ENCODE results near the gene SYNGAP1. TPM values are rescaled to one million over a fixed set of nuclear protein-coding genes. Genes with fewer than 3 reads are reported as not detected.
A peak's percentile ranks its signal among the peaks of the same experiment; 100 is the strongest.
"Not testable (repeated sequence)": the region's sequence is repeated elsewhere in the genome, so short reads cannot be mapped to it uniquely, and the experiment has no call there.

The SYNGAP1 gene
- polyA plus RNA-seq (2013, experiment 1 of 2): 57.5 TPM
- polyA plus RNA-seq (2013, experiment 2 of 2): 54.1 TPM

DNA sequence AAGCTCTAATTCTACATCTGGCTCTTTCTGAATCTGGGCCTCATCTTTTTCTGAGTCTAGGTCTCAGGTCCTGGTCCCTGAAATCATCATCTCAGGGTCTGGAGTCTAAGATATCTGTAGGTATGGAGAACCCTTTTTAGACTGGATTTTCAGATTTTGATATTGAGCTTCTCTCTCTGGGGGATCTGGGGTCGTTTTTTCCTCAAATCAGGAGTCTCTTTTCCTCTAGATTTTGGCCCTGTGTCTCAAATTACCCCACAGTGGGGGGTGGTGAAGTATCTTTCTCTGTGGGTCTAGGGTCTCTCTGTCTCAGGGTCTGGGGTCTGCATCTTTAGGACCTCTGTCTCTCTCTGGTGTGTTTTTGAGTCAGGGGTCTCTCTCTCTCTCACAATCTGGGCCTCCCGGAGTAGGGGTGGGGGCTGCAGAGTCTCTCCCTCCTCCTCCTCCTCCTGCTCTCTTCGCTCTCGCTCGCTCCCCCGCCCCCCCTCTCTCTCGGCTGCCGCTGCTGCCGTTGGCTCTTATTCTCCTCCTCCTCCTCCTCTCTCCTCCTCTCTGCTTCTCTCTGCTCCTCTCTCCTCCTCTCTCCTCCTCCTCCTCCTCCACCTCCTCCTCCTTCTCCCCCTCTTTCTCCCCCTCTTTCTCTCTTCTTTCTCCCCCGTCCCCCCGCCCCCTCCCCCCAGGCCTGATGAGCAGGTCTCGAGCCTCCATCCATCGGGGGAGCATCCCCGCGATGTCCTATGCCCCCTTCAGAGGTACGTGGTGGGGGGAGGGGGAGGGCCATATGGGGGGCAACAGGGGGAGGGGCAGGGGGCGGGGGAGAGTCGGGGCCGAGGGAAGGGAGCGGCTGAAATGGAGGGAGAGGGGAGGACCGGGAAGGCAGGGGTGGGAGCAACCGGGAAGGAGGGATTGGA lies at the start of gene SYNGAP1:
Gene SYNGAP1, plus strand, starts transcription at position 486 of the 911 bp plus-strand sequence. Its CDS starts 200 bp downstream, at position 686.
- Histone ChIP-seq H3K4me2 (ENCODE audit: insufficient read depth, low read length, poor library complexity, severe bottlenecking) (peak within 1 kb of the TSS; percentile 86), H3K9me3 (replicated peaks in 1 of 2; ENCODE audit: control insufficient read depth in 2 of 2, insufficient read depth in 1 of 2, low read depth in 1 of 2, low read length in 2 of 2) (no peaks in the 10 kb centered on the region), H2BK15ac (ENCODE audit: low read length) (peak within 1 kb of the TSS; percentile 8), H3K18ac (ENCODE audit: low read length) (peak within 1 kb of the TSS; percentile 78), H2BK5ac (ENCODE audit: low read length) (no peak within 1 kb of the TSS), H3K9ac (ENCODE audit: low read depth, low read length, poor library complexity) (peak within 1 kb of the TSS; percentile 36), H4K91ac (ENCODE audit: low read depth, low read length, poor library complexity) (no peak within 1 kb of the TSS), H4K8ac (ENCODE audit: low read depth, low read length) (no peak within 1 kb of the TSS), H3K4me1 (ENCODE audit: control insufficient read depth in 2 of 2, insufficient read depth in 1 of 2, low read depth in 1 of 2, low read length in 2 of 2) (peaks cover 29 to 37% of the 10 kb centered on the region in 2 donors), H3K4me3 (ENCODE audit: low read length in 2 of 2) (peak within 1 kb of the TSS; percentile 80 to 81), H3K36me3 (replicated peaks in 1 of 2; ENCODE audit: control insufficient read depth in 2 of 2, insufficient read depth in 2 of 2, low read length in 2 of 2) (peaks cover 29 to 53% of the 10 kb centered on the region in 2 donors), H3K23ac (ENCODE audit: low read depth, low read length, poor library complexity) (no peak within 1 kb of the TSS), H3K14ac (ENCODE audit: low read length) (no peak within 1 kb of the TSS), H3K79me1 (ENCODE audit: low read depth, low read length) (peaks cover 3% of the 10 kb centered on the region), H3K27me3 (ENCODE audit: control insufficient read depth in 3 of 3, insufficient read depth in 3 of 3, low read depth in 1 of 3, low read length in 3 of 3) (no peaks in the 10 kb centered on the region), H3K27ac (replicated peaks; ENCODE audit: low read length) (peak within 1 kb of the TSS; percentile 97), H2BK12ac (ENCODE audit: low read length) (peak within 1 kb of the TSS; percentile 11), H2AK5ac (ENCODE audit: low read depth, low read length) (peak within 1 kb of the TSS; percentile 16), H2AFZ (ENCODE audit: low read length) (peak within 1 kb of the TSS; percentile 62), H2BK120ac (ENCODE audit: low read depth, low read length) (peak within 1 kb of the TSS; percentile 3), H3K4ac (ENCODE audit: low read length) (no peak within 1 kb of the TSS)
- no CpG with 5 or more reads among the region's 22 CpGs for WGBS, 2 donors (ENCODE audit: extremely low coverage in 2 of 2, insufficient read length in 2 of 2, insufficient replicate concordance in 1 of 2)
- DNase-seq (ENCODE audit: low spot score): no peak

DNA sequence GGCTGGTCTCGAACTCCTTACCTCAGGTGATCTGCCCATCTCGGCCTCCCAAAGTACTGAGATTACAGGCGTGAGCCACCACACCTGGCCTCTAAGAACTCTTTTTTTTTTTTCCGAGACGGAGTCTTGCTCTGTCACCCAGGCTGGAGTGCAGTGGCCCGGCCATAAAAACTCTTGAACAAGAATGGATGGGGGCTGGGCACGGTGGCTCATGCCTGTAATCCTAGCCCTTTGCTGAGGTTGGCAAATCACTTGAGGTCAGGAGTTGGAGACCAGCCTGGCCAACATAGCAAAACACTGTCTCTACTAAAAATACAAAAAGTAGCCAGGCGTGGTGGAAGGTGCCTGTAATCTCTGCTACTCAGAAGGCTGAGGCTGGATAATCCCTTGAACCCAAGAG lies 48.0 kb upstream of the SYNGAP1 start:
- not testable (repeated sequence) for H3K4ac ChIP-seq (ENCODE audit: low read length); H3K23ac ChIP-seq (ENCODE audit: low read depth, low read length, poor library complexity); H3K4me2 ChIP-seq (ENCODE audit: insufficient read depth, low read length, poor library complexity, severe bottlenecking); H2BK120ac ChIP-seq (ENCODE audit: low read depth, low read length); H3K18ac ChIP-seq (ENCODE audit: low read length); H3K27ac ChIP-seq (replicated peaks; ENCODE audit: low read length); H2BK15ac ChIP-seq (ENCODE audit: low read length); DNase-seq (ENCODE audit: low spot score); H3K4me1 ChIP-seq (ENCODE audit: control insufficient read depth in 2 of 2, insufficient read depth in 1 of 2, low read depth in 1 of 2, low read length in 2 of 2); H3K14ac ChIP-seq (ENCODE audit: low read length); H4K91ac ChIP-seq (ENCODE audit: low read depth, low read length, poor library complexity); H3K9ac ChIP-seq (ENCODE audit: low read depth, low read length, poor library complexity); H4K8ac ChIP-seq (ENCODE audit: low read depth, low read length); H3K27me3 ChIP-seq (ENCODE audit: control insufficient read depth in 3 of 3, insufficient read depth in 3 of 3, low read depth in 1 of 3, low read length in 3 of 3); H2AK5ac ChIP-seq (ENCODE audit: low read depth, low read length); H2AFZ ChIP-seq (ENCODE audit: low read length); H2BK12ac ChIP-seq (ENCODE audit: low read length); H2BK5ac ChIP-seq (ENCODE audit: low read length); H3K4me3 ChIP-seq (ENCODE audit: low read length in 2 of 2); H3K9me3 ChIP-seq (replicated peaks in 1 of 2; ENCODE audit: control insufficient read depth in 2 of 2, insufficient read depth in 1 of 2, low read depth in 1 of 2, low read length in 2 of 2); H3K36me3 ChIP-seq (replicated peaks in 1 of 2; ENCODE audit: control insufficient read depth in 2 of 2, insufficient read depth in 2 of 2, low read length in 2 of 2); H3K79me1 ChIP-seq (ENCODE audit: low read depth, low read length)
- no CpG with 5 or more reads among the region's 8 CpGs for WGBS, 2 donors (ENCODE audit: extremely low coverage in 2 of 2, insufficient read length in 2 of 2, insufficient replicate concordance in 1 of 2)

DNA sequence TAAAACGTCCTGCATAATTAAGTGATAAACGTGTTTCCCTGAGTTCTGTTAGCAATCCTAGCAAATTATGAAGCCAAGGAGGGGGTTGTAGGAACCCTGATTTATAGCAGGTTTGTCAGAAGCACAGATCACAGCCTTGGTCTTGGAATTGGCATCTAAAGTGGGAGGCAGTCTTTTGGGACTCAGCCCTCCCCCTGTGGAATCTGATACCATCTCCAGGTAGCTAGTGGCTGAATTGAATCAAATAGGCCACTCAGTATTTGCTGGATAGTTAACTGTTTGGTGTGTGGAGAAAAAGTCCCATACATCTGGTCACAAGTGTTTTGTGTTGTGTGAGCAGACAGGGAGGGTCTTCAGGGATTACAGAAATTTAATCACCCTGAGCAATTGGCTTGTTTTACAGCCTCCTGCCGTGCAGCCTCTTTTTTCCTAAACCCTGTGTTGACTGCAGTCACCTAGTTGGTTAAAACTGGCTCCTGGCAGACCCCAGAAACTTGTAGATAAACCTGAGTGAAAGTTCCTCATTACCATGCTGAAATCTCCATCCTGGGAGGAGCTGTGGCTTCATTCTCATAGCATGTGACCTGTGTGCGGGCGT lies 47.2 kb upstream of the SYNGAP1 start:
- Histone ChIP-seq H2AK5ac (ENCODE audit: low read depth, low read length) (no peak overlapping the region), H3K79me1 (ENCODE audit: low read depth, low read length) (no peaks in the 10 kb centered on the region), H3K4me2 (ENCODE audit: insufficient read depth, low read length, poor library complexity, severe bottlenecking) (no peak overlapping the region), H3K27ac (replicated peaks; ENCODE audit: low read length) (no peak overlapping the region), H4K8ac (ENCODE audit: low read depth, low read length) (no peak overlapping the region), H3K27me3 (ENCODE audit: control insufficient read depth in 3 of 3, insufficient read depth in 3 of 3, low read depth in 1 of 3, low read length in 3 of 3) (peaks cover 0 to 10% (median 0%) of the 10 kb centered on the region in 3 experiments), H3K14ac (ENCODE audit: low read length) (no peak overlapping the region), H3K4me1 (ENCODE audit: control insufficient read depth in 2 of 2, insufficient read depth in 1 of 2, low read depth in 1 of 2, low read length in 2 of 2) (peaks cover 0 to 5% of the 10 kb centered on the region in 2 donors), H2BK12ac (ENCODE audit: low read length) (no peak overlapping the region), H3K23ac (ENCODE audit: low read depth, low read length, poor library complexity) (no peak overlapping the region), H3K4me3 (ENCODE audit: low read length in 2 of 2) (no peak overlapping the region), H3K36me3 (replicated peaks in 1 of 2; ENCODE audit: control insufficient read depth in 2 of 2, insufficient read depth in 2 of 2, low read length in 2 of 2) (no peaks in the 10 kb centered on the region), H3K4ac (ENCODE audit: low read length) (no peak overlapping the region), H2BK15ac (ENCODE audit: low read length) (no peak overlapping the region), H3K18ac (ENCODE audit: low read length) (no peak overlapping the region), H2BK120ac (ENCODE audit: low read depth, low read length) (no peak overlapping the region), H2AFZ (ENCODE audit: low read length) (peak overlapping the region; percentile 25), H3K9me3 (replicated peaks in 1 of 2; ENCODE audit: control insufficient read depth in 2 of 2, insufficient read depth in 1 of 2, low read depth in 1 of 2, low read length in 2 of 2) (no peaks in the 10 kb centered on the region), H4K91ac (ENCODE audit: low read depth, low read length, poor library complexity) (no peak overlapping the region), H2BK5ac (ENCODE audit: low read length) (no peak overlapping the region), H3K9ac (ENCODE audit: low read depth, low read length, poor library complexity) (no peak overlapping the region)
- WGBS, 2 donors (ENCODE audit: extremely low coverage in 2 of 2, insufficient read length in 2 of 2, insufficient replicate concordance in 1 of 2): no CpG with 5 or more reads among the region's 5 CpGs
- DNase-seq (ENCODE audit: low spot score): no peak

Measured in neuronal stem cell (in vitro differentiated cells).